ENCODE data around the gene CNEP1R1. TPM values are rescaled to one million over a fixed set of nuclear protein-coding genes. Genes with fewer than 3 reads are reported as not detected.

Gene CNEP1R1
- total and polyA plus RNA-seq, 3 experiments from 2014 or later, result 21.2 to 23.6 (median 22.8) TPM

- Mint-ChIP-seq H3K4me1 (no peaks in the 10 kb centered on the region), H3K36me3 (peaks cover 4 to 38% (median 5%) of the 10 kb centered on the region in 3 donors), H3K27ac (peak overlapping the region in 2 of 8 donors; percentile 64 to 73), H3K4me3 (no peak overlapping the region), H3K27me3 (peaks cover 1 to 7% of the 10 kb centered on the region in 2 donors), H3K9me3 (no peaks in the 10 kb centered on the region)
- Histone ChIP-seq H3K4me3 (ENCODE audit: low read length) (no peak overlapping the region), H3K9me3 (ENCODE audit: low read length) (no peaks in the 10 kb centered on the region), H3K27ac (ENCODE audit: low read depth, low read length) (no peak overlapping the region), H3K36me3 (ENCODE audit: insufficient read depth, low read length) (peaks cover 15% of the 10 kb centered on the region), H3K27me3 (ENCODE audit: insufficient read depth, low read length, poor library complexity, severe bottlenecking) (no peaks in the 10 kb centered on the region), H3K4me1 (ENCODE audit: insufficient read depth, low read length) (no peaks in the 10 kb centered on the region)
- ChIA-PET POLR2A (no interaction called here), CTCF (interaction anchor here (5.1 kb wide), 1 partner anchor 13 kb away, joined by 22 read pairs; the partner anchor contains the start of gene CNEP1R1)
- no peak for DNase-seq
Measured at GRCh38 chr16:50038286-50038685, 13.3 kb downstream of the CNEP1R1 start.

DNA sequence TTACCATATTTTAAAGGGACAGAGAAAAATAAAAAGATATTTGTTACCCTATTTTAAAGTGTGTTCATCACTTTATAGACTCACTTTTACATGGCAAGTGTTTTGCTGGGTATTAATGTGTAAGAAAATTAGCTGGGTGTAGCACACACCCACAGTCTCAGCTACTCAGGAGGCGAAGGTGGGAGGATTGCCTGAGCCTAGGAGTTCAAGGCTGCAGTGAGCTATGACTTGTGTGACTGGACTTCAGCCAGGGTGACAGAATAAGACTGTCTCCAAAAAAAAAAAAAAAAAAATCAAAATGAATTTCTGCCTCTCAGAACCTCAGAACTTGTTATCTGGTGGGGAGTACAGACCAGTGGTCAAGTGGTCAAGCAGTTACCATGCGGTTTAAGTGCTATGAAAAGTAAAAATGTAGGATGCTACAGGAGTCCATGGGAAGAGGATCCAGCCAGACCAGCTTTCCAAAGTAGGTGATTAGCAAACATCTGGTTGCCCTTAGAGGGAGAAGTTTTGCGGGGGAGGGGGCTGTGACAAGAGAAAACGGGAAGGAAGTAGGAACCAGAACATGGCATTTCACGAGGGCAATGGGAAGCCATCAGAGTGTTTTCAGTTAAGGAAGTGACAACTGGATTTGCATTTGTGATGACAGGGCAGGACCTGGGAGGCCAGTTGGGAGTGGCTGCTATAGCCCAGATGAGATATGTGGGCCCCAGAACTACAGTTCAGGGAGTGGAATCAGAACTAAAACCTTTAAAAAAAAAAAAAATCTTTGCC is 13.9 kb downstream of the CNEP1R1 start:
- peak overlapping the region in 1 of 8 donors; percentile 58 for H3K27ac Mint-ChIP-seq
- ChIA-PET POLR2A (no interaction called here), CTCF (interaction anchor here (5.1 kb wide), 1 partner anchor 14 kb away, joined by 22 read pairs; the partner anchor contains the start of gene CNEP1R1)
- Histone ChIP-seq H3K4me3 (ENCODE audit: low read length) (no peak overlapping the region), H3K4me1 (ENCODE audit: insufficient read depth, low read length) (no peaks in the 10 kb centered on the region), H3K27me3 (ENCODE audit: insufficient read depth, low read length, poor library complexity, severe bottlenecking) (no peaks in the 10 kb centered on the region), H3K27ac (ENCODE audit: low read depth, low read length) (no peak overlapping the region), H3K9me3 (ENCODE audit: low read length) (no peaks in the 10 kb centered on the region), H3K36me3 (ENCODE audit: insufficient read depth, low read length) (peaks cover 15% of the 10 kb centered on the region)
- DNase-seq, result no peak
- no peaks in the 10 kb centered on the region for H3K9me3 Mint-ChIP-seq
- H3K36me3 Mint-ChIP-seq, result peaks cover 4 to 33% (median 5%) of the 10 kb centered on the region in 3 donors
- H3K27me3 Mint-ChIP-seq, result peaks cover 1 to 14% of the 10 kb centered on the region in 2 donors
- H3K4me3 Mint-ChIP-seq, result no peak overlapping the region
- no peaks in the 10 kb centered on the region for H3K4me1 Mint-ChIP-seq

DNA sequence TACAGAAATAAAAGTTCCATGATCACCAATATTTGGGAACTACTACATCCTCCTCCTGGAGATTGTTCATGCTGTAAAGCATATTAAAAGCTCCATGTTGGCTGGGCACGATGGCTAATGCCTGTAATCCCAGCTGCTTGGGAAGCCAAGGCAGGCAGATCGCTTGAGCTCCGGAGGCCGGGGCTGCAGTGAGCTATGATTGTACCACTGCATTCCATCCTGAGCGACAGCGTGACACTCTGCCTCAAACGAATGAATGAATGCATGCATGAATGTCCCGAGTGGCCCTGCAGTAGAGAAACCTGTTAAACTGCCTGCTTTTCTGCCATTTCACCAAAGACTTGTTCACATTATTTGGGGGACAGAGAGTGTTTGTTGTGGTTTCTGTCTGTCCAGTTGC is 15.0 kb downstream of the CNEP1R1 start:
- Histone ChIP-seq H3K4me1 (ENCODE audit: insufficient read depth, low read length) (no peaks in the 10 kb centered on the region), H3K27ac (ENCODE audit: low read depth, low read length) (no peak overlapping the region), H3K27me3 (ENCODE audit: insufficient read depth, low read length, poor library complexity, severe bottlenecking) (no peaks in the 10 kb centered on the region), H3K9me3 (ENCODE audit: low read length) (no peaks in the 10 kb centered on the region), H3K36me3 (ENCODE audit: insufficient read depth, low read length) (peaks cover 9% of the 10 kb centered on the region), H3K4me3 (ENCODE audit: low read length) (no peak overlapping the region)
- Mint-ChIP-seq H3K9me3 (no peaks in the 10 kb centered on the region), H3K36me3 (peaks cover 0 to 26% (median 0%) of the 10 kb centered on the region in 3 donors), H3K27me3 (peaks cover 7 to 20% of the 10 kb centered on the region in 2 donors), H3K4me3 (no peak overlapping the region), H3K27ac (no peak overlapping the region), H3K4me1 (no peaks in the 10 kb centered on the region)
- no peak for DNase-seq
- ChIA-PET POLR2A (no interaction called here), CTCF (no interaction called here)

DNA sequence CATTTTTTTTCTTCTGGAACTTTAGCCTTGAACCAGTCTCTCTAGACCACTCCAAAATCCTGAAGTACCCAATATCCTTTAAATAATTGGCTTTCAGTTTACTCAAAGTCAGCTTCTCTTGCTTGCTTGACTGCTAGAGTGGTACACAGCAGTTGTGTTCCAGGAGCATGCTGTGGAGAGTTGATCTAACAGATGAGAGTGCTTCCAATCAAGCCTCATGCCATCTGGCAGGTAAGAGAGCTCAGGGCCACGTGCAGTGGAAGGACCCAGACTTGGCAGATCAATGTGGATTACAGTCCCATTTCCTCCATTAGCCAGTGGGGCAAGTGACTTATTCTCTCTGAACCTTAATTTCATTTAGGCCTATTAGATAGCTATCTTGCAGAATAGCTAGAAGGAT is 15.7 kb downstream of the CNEP1R1 start:
- no peaks in the 10 kb centered on the region for H3K4me1 ChIP-seq (ENCODE audit: insufficient read depth, low read length)
- no peak overlapping the region for H3K4me3 Mint-ChIP-seq
- no peaks in the 10 kb centered on the region for H3K9me3 Mint-ChIP-seq
- H3K36me3 ChIP-seq (ENCODE audit: insufficient read depth, low read length), result peaks cover 4% of the 10 kb centered on the region
- ChIA-PET POLR2A (no interaction called here), CTCF (interaction anchor here (0.8 kb wide), 1 partner anchor 16 kb away, joined by 3 read pairs; the partner anchor contains the start of gene CNEP1R1)
- no peak overlapping the region for H3K4me3 ChIP-seq (ENCODE audit: low read length)
- H3K4me1 Mint-ChIP-seq, result no peaks in the 10 kb centered on the region
- H3K36me3 Mint-ChIP-seq, result peaks cover 0 to 19% (median 0%) of the 10 kb centered on the region in 3 donors
- H3K27me3 Mint-ChIP-seq, result peaks cover 7 to 24% of the 10 kb centered on the region in 2 donors
- DNase-seq, result no peak
- H3K27me3 ChIP-seq (ENCODE audit: insufficient read depth, low read length, poor library complexity, severe bottlenecking), result no peaks in the 10 kb centered on the region
- no peak overlapping the region for H3K27ac Mint-ChIP-seq
- H3K9me3 ChIP-seq (ENCODE audit: low read length), result no peaks in the 10 kb centered on the region
- H3K27ac ChIP-seq (ENCODE audit: low read depth, low read length), result no peak overlapping the region

DNA sequence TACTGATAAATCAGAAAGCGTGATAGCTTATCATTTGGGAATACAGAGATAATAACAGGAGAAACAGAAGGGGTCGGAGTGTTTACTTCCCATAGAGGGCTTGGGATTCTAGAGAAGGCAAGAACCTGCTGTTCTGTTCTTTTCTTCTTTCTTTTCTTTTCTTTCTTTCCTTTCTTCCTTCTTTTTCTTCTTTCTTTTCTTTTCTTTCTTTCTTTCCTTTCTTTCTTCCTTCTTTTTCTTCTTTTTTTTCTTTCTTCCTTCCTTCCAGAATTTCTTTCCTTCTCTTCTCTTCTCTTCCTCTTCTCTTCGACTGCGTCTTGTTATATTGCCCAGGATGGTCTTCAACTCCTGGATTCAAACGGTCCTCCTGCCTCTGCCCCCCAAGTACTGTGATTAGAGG is 18.3 kb downstream of the CNEP1R1 start:
- Histone ChIP-seq H3K4me3 (ENCODE audit: low read length) (no peak overlapping the region), H3K27ac (ENCODE audit: low read depth, low read length) (no peak overlapping the region), H3K9me3 (ENCODE audit: low read length) (no peaks in the 10 kb centered on the region), H3K4me1 (ENCODE audit: insufficient read depth, low read length) (no peaks in the 10 kb centered on the region), H3K36me3 (ENCODE audit: insufficient read depth, low read length) (no peaks in the 10 kb centered on the region), H3K27me3 (ENCODE audit: insufficient read depth, low read length, poor library complexity, severe bottlenecking) (no peaks in the 10 kb centered on the region)
- Mint-ChIP-seq H3K4me1 (no peaks in the 10 kb centered on the region), H3K27me3 (peaks cover 14 to 34% of the 10 kb centered on the region in 2 donors), H3K4me3 (no peak overlapping the region), H3K36me3 (peaks cover 0 to 2% (median 0%) of the 10 kb centered on the region in 3 donors), H3K27ac (no peak overlapping the region), H3K9me3 (no peaks in the 10 kb centered on the region)
- ChIA-PET CTCF (interaction anchor here (1.5 kb wide), 1 partner anchor 19 kb away, joined by 6 read pairs; the partner anchor contains the start of gene CNEP1R1), POLR2A (no interaction called here)
- DNase-seq, result no peak

DNA sequence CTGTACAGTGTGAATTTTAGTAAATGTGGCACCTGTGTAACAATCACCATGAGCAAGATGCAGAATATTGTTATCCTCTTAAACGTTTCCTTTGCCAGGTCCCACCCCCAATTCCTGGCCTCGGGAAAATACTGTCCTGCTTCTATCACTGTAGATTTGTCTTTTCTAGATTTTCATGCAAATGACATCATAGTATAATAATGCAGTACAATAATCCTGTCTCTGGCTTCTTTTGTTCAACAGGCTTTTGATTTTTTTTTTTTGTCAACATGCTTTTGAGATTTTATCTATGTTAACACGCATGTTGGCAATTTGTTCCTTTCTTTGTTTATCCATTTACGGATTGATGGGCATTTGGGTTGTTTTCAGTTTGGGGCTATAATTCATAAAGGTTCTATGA is 20.4 kb downstream of the CNEP1R1 start:
- ChIA-PET CTCF (no interaction called here), POLR2A (no interaction called here)
- Mint-ChIP-seq H3K4me3 (no peak overlapping the region), H3K27me3 (peaks cover 12 to 34% of the 10 kb centered on the region in 2 donors), H3K4me1 (no peaks in the 10 kb centered on the region), H3K9me3 (no peaks in the 10 kb centered on the region), H3K36me3 (no peaks in the 10 kb centered on the region), H3K27ac (no peak overlapping the region)
- H3K4me1 ChIP-seq (ENCODE audit: insufficient read depth, low read length), result no peaks in the 10 kb centered on the region
- no peaks in the 10 kb centered on the region for H3K36me3 ChIP-seq (ENCODE audit: insufficient read depth, low read length)
- no peak for DNase-seq
- H3K27me3 ChIP-seq (ENCODE audit: insufficient read depth, low read length, poor library complexity, severe bottlenecking), result no peaks in the 10 kb centered on the region
- H3K27ac ChIP-seq (ENCODE audit: low read depth, low read length), result no peak overlapping the region
- H3K4me3 ChIP-seq (ENCODE audit: low read length), result no peak overlapping the region
- no peaks in the 10 kb centered on the region for H3K9me3 ChIP-seq (ENCODE audit: low read length)

- Histone ChIP-seq H3K27ac (ENCODE audit: low read depth, low read length) (no peak overlapping the region), H3K27me3 (ENCODE audit: insufficient read depth, low read length, poor library complexity, severe bottlenecking) (no peaks in the 10 kb centered on the region), H3K4me3 (ENCODE audit: low read length) (no peak overlapping the region), H3K9me3 (ENCODE audit: low read length) (no peaks in the 10 kb centered on the region), H3K36me3 (ENCODE audit: insufficient read depth, low read length) (no peaks in the 10 kb centered on the region), H3K4me1 (ENCODE audit: insufficient read depth, low read length) (no peaks in the 10 kb centered on the region)
- no peaks in the 10 kb centered on the region for H3K36me3 Mint-ChIP-seq
- H3K4me3 Mint-ChIP-seq, result no peak overlapping the region
- ChIA-PET POLR2A (no interaction called here), CTCF (no interaction called here)
- no peaks in the 10 kb centered on the region for H3K4me1 Mint-ChIP-seq
- H3K27me3 Mint-ChIP-seq, result peaks cover 12 to 38% of the 10 kb centered on the region in 2 donors
- no peak for DNase-seq
- H3K27ac Mint-ChIP-seq, result no peak overlapping the region
- peaks cover 0 to 6% (median 2%) of the 10 kb centered on the region in 5 donors for H3K9me3 Mint-ChIP-seq
Measured at GRCh38 chr16:50046853-50047252, 21.8 kb downstream of the CNEP1R1 start.

GRCh38 chr16:50047864-50048263 is 22.8 kb downstream of the CNEP1R1 start:
- no peak overlapping the region for H3K27ac Mint-ChIP-seq
- no peak for DNase-seq
- H3K27me3 Mint-ChIP-seq, result peaks cover 17 to 42% of the 10 kb centered on the region in 2 donors
- no peak overlapping the region for H3K4me3 Mint-ChIP-seq
- no peaks in the 10 kb centered on the region for H3K4me1 Mint-ChIP-seq
- no peaks in the 10 kb centered on the region for H3K4me1 ChIP-seq (ENCODE audit: insufficient read depth, low read length)
- POLR2A ChIA-PET, result no interaction called here
- no peaks in the 10 kb centered on the region for H3K9me3 ChIP-seq (ENCODE audit: low read length)
- no peaks in the 10 kb centered on the region for H3K36me3 ChIP-seq (ENCODE audit: insufficient read depth, low read length)
- H3K4me3 ChIP-seq (ENCODE audit: low read length), result no peak overlapping the region
- CTCF ChIA-PET, result no interaction called here
- no peak overlapping the region for H3K27ac ChIP-seq (ENCODE audit: low read depth, low read length)
- no peaks in the 10 kb centered on the region for H3K36me3 Mint-ChIP-seq
- no peaks in the 10 kb centered on the region for H3K27me3 ChIP-seq (ENCODE audit: insufficient read depth, low read length, poor library complexity, severe bottlenecking)
- peaks cover 0 to 6% (median 2%) of the 10 kb centered on the region in 5 donors for H3K9me3 Mint-ChIP-seq
